Activated CD8-positive, alpha-beta memory T cell treated with anti-CD3 and anti-CD28 coated beads, Interleukin-2, amount 50 U/mL, for 4 hours (primary cell): ENCODE measurements around the gene PEX7.
"Not testable (repeated sequence)": the region's sequence is repeated elsewhere in the genome, so short reads cannot be mapped to it uniquely, and the experiment has no call there.

Experiments used
- DNase-seq: peaks from one replicate; pipeline ENCODE4 v3.0.0-alpha.2; 2020

Gene PEX7, protein sequence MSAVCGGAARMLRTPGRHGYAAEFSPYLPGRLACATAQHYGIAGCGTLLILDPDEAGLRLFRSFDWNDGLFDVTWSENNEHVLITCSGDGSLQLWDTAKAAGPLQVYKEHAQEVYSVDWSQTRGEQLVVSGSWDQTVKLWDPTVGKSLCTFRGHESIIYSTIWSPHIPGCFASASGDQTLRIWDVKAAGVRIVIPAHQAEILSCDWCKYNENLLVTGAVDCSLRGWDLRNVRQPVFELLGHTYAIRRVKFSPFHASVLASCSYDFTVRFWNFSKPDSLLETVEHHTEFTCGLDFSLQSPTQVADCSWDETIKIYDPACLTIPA

DNA sequence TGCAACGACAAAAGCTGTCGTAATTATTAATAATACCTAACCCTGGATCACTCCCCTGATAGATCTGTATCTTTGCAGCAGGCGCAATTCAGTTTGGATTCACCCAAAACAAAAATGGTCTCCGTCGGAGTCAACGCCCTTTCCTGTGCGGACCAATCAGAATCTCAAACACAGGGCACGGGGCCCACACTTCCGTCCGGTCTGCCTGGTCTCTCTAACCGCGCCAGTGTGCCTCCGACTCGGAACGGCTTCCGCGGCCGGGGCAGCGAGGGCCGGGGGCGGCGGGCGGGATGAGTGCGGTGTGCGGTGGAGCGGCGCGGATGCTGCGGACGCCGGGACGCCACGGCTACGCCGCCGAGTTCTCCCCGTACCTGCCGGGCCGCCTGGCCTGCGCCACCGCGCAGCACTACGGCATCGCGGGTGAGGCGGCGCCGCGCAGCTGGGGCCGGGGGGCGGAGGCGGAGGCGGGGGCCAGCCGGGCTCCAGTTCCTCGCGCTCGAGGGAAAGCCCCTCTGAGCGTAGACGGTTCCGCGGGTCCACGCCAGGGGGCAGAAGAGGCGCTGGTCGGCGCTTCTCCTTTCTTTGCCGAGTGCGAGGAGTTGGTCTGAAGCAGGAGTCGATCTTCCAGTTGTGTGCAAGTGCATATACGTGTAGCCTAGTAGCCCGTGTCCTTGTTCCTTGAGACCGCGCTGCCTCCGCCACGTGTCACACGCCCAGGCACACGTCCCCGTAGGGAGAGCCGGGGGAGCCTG is at the start of gene PEX7:
TSS of gene PEX7 (plus strand) at position 217 of the 752 bp plus-strand sequence. CDS start at position 291, 74 bp downstream.
- peak; percentile 88 for DNase-seq

DNA sequence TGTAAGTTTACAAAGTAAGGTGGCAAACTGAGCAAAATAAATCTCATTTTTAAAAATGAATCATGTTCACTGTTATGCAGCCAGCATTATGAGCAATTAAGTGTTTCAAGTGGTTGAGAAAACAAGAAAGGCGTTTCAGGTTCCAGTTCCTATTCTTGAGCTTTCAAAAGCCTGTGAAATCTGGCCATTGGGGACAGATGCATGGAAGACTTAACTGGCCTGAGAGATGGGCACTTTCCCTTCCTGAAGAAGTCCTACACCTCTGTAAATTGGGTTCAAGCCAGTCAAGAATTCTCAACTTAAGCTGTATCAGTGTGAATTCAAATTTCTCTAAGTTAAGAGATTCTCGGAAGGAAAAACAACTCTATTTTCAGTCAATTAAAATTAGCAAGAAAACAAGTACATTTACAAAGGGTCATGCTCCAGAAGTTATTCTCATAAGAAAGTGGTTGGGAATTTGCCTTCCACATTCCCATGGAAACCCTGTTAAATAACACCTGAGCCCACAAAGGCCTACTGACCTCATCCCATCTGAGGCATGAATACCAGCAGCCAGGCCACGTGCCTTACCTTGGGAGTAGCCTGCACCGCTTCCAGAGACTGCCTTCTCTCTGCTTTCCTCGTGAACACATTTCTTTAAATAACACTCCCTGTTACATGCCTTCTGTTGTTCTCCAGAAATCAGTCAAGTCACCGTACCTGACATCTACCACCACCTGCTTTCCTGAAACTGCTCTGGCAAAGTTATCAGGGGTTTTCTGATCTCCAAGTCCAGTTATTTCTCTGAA is 49.5 kb upstream of the PEX7 start:
- DNase-seq: no peak

DNA sequence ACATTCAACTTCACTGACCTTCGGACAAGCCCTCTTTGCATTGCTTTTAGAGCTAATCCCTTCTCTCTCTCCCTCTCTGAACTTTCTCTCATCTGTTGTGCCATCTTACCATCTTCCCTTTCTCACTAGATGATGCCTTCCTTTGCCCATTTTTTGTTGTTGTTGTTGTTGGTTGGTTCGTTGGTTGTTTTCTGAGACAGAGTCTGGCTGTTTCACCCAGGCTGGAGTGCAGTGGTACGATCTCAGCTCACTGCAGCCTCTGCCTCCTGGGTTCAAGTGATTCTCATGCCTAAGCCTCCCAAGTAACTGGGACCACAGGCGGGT is 49.0 kb upstream of the PEX7 start:
- DNase-seq: no peak

DNA sequence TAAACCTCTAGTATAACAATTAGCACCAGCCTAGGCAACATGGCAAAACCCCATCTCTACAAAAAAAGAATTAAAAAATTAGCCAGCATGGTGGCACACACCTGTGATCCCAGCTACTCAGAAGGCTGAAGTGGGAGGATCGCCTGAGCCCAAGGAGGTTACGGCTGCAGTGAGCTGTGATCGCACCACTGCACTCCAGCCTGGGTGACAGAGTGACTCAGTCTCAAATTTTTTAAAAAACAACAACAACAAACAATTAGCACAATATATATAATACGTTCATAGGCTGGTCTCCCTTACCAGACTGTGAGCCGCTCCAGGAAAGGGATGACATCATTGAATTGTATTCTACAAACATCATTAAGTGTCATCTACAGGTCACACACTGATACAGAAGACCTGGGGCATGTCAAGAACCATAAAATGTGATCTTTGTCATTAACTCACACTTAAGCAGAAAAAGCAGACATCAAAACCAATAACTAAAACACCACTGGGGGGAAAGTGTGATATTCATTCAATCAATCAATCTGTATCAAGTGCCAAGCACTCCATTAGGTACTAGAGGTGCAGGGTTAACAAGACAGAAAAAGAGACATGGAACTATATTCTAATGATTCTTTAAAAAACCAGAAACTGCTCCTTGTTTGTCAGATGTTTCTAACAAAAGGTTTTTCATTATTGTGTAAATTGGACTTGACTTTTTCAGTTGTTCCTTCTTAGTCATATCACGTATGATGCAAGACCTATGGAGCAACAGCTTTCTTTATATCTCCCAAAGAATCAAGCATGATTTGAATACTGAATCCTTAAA is 48.0 kb upstream of the PEX7 start:
- no peak for DNase-seq

DNA sequence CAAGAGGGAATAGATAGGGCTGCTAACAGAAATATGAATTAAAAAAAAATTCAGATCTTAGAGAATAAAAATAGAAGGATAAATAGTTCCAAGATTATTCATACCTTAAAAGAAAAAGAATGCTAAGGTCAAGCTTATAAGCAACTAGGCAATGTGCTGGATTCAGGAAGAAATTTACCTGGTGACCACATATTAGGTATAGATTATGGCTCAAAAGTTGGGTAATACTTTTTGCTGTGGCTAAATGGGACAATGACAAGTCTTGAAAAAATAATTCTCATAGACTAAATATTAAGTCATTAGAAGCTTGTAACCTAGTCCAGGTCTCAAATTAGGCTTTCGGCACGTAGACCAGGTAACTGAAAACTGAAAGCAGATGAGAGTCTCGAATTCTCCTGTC is 47.3 kb upstream of the PEX7 start:
- no peak for DNase-seq

DNA sequence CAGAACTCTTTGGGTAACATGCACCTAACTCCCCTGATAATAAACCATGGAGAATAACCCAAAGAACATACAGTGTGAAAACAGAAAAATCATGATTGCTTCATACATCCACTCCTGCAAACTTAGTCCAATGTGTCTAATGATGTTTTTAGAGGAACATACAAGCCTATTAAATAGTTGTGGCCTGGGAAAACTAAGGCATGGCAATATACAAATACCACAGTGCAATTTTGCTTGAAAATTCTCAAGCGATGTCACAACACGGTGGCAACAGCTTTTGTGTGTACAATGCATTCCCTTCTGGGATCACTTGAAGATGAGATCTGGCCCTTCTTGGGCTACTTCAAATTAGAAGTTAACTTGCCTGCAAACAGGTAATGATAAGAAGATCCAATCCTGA is 46.8 kb upstream of the PEX7 start:
- DNase-seq: no peak

DNA sequence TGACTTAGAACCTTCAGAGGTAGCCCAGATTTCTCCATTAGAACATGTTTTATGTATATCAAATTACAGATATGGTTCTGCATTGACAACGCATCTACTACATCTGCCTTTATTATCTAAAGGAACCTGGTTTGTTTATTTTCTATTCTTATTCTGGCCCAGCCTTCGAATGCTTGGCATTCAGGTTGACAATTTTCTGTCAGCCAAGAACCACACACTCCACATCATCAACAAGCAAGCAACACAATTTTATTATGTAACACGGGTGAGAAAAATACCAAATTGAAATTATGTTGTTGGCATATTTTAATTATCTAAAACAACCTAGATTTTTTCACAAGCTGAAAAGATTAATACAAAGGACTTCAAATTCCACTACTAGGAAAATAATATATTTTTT is 44.7 kb upstream of the PEX7 start:
- DNase-seq: no peak

DNA sequence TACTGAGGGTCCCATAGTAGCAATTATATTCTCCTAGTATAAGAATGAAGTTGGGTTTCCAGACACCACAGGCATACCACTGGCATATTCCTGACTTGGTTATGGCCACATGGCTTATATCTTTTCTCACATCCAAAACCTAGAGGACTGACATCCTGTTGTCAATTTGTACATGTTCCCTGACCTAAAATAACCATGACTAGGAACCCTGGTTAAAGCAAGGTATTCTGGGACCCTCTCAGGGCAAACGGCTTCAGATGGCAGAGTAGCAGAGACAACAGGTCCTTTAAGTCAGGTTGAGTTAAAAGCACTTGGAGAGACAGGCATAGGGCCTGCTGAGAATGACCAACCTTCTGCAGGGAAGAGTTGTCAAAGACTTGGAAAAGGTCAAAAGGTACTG is 42.7 kb upstream of the PEX7 start:
- no peak for DNase-seq

DNA sequence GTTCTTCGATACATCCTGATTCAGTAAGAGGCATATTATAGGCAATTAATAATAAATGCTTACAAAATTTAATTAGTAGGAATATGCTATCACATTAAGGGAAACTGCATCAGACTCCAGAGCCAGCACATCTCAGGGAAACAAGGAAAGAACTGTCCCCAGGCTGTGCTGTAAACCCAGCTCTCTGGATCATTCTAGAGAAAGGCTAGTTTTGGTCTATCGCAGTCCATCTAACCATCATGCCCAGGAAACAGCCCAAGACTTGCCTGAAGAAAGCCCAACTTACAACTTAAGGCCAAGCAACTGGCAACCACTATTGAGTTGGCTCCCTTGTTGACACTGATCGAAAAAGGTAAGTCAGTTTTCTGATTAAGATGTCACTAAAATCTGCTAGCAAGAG is 41.4 kb upstream of the PEX7 start:
- no peak for DNase-seq

DNA sequence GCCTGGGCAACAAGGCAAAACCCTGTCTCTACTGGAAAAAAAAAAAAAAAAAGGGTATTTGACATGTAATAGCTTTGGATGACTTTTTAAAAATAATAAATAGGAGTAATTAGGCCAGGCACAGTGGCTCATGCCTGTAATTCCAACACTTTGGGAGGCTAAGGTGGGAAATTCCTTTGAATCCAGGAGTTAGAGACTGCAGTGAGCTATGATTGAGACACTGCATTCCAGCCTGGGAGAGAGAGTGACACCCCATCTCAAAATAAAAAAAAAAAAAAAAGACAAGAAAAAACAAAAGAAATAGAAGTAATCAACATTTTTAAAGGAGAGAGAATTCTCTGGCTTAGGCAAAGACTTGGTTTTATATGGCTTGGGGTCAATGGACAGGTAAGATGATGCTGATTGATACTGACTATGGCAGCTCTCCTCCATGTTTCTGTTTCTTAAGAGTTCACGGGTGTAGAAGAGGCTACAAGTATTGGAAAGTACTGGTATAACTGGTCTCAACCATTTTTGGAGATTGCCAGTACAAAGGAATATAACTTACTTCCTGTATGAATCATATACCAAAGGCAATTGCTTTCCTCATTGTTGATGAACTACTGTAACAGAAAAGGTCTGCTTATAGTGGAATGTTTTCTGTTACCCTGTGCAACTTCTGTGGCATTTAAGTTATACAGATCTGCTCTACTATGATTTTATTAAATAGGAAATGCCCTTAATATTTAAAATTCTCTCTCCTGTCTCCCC is 40.2 kb upstream of the PEX7 start:
- DNase-seq: no peak

DNA sequence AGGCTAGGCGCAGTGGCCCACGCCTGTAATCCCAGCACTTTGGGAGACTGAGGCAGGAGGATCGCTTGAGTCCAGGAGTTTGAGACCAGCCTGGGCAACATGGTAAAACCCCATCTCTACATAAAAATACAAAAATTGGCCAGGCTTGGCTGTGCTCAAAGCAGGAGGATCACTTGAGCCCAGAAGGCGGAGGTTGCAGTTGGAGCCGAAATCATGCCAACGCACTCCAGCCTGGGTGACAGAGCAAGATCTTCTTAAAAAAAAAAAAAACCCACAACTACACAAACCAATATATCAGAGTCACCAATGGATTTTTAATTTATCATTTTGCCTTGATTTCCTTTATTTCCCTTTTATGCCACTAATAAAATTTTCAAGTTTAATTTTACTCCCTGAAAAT is 39.4 kb upstream of the PEX7 start:
- no peak for DNase-seq

DNA sequence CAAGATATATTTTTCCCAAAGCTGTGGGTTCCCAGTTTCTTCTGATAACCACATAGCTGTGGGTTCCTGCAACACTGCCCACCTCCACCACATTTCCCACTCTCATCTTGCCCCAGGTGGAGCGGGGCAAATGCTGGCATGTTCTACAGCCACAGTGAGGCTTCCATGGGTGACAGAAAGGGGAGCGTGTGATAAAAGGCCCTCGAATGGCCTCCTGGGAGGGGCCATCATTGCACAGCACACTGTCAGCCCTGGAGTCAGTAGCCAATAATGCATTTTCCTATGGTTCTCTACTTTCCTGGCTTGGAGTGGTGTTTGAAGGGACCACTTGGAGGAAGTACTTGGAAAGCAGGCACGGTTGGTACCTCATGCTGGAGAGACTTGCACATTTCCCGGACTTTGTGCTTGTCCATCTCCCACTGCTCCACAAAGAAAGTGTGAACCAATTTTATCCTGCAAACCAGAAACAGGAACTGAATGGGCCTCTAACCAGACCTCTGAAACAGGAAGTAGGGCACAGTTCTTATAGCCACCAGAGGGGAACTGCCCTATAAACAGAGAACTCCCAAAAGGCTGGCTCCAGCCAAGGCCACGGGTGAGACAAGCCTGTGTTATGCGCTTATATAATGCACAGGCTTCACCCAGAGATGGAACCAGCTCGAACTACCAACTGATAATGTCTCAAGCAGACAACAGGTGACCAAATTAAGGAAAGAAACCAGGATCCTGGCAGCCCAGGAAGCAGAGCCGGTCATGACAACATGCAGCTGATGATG is 38.7 kb upstream of the PEX7 start:
- DNase-seq: no peak

DNA sequence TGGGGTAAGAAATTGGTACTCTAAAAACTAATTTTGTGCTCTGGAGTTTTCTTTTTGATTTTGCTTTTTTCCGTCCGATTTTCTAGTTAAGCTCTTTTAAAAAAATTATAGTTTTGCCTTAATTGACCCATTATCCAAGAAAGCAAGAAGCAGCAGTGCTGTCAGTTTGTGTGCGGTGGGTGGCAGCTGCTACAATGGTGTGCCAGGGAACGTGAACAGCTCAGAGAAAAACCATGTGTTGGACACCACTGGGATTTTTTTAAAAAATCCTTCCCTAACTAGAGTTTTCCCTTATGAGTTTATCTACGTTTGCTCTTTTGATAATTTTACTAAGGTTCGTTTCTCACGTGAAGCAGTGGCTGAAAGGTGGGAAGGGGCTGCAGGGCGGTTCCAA is 38.1 kb upstream of the PEX7 start:
- no peak for DNase-seq

DNA sequence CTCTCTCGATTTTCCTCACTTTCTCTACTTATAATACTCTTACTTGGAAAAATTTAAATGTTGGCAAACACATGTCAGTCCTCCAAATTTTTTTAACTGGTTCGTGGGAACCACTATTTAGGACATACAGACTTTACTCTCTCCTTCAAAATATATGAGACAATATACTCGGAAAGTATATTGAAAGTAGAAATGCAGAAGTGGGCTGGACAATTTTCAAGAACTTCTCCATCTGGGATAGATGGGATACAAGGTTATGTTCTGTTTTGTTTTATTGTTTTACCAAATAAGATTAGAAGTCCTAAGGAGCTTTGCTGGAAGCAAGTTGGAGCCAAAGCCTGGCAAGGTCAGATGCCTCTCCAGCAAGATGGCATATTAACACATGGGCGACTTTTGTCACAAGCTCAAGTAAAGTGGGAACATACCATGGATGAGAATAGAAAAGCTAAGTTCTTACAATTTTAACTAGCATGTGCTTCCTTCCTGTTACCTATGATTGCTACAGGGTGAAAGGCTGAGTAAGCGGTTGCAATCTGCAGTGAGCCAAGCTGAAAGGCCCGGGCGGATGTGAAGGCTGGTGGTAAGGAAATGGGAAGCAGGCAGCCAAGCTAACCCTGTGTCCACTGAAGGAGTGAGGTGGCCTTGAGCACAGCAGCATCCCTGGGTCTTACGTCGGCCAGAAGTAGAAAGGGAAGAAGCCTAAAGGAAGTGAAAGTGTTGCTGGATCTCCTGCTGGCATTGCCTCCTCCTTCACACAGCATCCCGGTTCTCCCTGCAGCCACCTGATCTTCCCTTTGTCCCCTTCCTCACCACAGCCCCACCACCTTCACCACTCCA is 37.3 kb upstream of the PEX7 start:
- peak; percentile 21 for DNase-seq

DNA sequence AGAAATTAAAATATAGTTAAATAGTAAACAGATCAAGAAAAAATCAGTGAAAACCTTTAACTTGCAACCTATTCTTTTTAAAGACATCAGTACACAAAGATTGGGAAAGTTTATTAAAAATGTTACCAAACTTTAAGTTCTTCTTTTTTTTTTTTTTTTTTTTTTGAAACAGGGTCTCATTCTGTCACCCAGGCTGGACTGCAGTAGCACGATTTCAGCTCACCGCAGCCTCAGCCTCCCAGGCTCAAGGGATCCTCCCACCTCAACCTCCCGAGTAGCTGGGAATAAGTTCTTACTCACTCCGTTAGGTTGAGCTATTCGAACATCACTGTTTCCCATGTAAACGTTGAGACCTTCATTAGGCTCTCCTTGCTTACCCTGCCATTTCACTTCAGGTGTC is 35.7 kb upstream of the PEX7 start:
- DNase-seq: no peak

DNA sequence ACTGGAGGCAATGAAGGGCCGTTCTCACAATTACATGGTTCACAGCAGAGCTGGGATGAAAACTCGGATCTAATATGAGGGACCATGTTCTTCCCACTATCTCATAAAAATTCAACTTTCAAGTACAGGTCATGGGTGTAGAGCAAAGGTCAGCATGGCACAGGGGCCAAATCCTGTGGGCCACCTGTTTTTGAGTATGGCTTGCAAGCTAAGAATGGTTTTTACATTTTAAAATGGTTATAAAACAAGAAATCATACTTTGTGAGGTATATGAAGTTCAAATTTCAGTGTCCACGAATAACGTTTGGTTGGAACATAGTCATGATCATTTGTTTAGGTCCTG is 34.7 kb upstream of the PEX7 start:
- DNase-seq: no peak

DNA sequence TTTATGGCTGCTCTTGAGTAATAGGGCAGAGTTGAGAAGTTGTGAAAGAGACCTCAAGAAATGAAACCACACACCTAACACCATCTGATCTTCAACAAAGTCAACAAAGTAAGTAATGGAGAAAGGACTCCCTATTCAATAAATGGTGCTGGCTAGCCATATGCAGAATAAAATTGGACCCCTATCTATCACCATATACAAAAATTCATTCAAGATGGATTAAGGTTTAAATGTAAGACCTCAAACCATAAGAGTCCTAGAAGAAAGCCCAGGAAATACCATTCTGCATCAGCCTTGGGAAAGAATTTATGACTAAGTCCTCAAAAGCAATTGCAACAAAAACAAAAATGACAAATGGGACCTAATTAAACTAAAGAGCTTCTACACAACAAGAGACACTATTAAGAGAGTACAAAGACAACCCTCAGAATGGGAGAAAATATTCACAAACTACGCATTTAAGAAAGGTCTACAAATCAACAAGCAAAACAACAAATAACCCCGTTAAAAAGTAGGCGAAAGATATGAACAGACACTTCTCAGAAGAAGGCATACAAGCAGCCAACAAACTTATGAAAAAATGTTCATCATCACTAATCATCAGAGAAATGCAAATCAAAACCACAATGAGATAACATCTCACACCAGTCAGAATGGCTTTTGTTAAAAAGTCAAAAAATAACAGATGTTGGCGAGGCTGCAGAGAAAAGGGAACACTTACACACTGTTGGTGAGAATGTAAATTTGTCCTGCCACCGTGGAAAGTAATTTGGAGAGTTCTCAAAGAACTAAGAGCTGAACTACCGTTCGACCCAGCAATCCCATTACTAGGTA is 34.1 kb upstream of the PEX7 start:
- DNase-seq: no peak

DNA sequence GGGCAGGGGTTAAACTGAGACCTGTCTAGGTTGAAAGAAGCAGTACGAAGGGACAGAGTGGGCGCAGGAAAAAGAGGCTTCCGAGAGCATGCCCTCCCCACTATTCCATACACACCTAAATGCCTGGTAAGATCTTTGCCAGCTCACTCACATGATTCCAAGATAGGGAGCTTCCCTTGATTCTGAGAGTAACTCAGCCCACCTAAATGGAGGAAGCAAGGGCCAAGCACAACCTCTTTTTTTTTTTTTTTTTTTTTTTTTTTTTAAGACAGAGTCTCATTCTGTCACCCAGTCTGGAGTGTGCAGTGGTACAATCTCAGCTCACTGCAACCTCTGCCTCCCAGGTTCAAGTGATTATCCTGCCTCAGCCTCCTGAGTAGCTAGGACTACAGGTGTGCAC is 33.0 kb upstream of the PEX7 start:
- DNase-seq: not testable (repeated sequence)

DNA sequence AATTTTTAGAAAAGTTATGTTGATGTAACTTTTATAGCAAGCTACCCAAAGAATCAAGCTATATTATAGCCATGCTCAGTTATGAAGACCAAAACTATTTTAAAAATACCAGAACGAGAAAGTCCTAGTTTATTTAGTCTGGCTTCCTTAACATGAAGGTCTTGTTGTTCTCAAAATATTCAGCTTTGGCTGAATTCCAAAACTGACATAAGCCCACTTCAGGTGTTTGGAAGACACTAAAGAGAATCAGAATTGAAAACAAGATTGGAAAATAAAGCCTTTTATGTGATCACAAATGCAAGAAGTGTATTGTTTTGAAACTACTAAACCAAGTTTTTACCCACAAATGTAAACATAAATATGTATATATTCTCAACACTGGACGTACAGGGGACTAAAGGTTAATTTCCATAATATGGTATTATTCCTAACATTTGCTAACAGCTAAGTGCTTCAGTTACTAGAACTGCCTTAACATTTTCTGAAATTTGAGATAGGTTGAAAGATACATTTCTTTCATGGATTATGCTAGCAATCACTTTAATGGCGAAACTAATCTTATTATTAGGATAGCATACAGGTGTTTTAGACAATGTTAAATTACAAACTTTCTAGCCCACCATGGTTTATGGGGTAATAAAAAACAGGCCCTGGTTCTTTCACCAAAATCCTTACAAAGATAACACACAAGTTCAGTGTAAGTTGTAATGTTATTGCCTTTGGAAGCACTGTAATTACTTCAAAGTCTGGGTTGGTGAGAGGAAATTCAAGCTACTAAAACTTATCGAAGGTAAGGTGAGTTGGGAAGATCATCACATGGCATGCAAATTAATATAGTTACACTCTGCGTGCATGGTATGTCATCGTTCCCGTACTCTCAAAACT is 31.7 kb upstream of the PEX7 start:
- no peak for DNase-seq
